ENCODE data around the gene DDX56.

Gene DDX56

GRCh38 chr7:44533301-44534055 lies 40.2 kb downstream of the DDX56 start:
- Histone ChIP-seq H3K36me3 (ENCODE audit: insufficient read depth, low read length) (no peaks in the 10 kb centered on the region), H2AFZ (ENCODE audit: low read depth, low read length) (no peak overlapping the region), H3K9me3 (ENCODE audit: low read length) (no peaks in the 10 kb centered on the region), H3K27me3 (ENCODE audit: insufficient read depth, low read length) (peaks cover 3% of the 10 kb centered on the region), H3K4me1 (ENCODE audit: insufficient read depth, low read length) (no peaks in the 10 kb centered on the region), H3K4me3 (ENCODE audit: low read length) (no peak overlapping the region)

GRCh38 chr7:44531421-44532380 lies 42.0 kb downstream of the DDX56 start:
- Histone ChIP-seq H2AFZ (ENCODE audit: low read depth, low read length) (no peak overlapping the region), H3K4me3 (ENCODE audit: low read length) (no peak overlapping the region), H3K9me3 (ENCODE audit: low read length) (no peaks in the 10 kb centered on the region), H3K27me3 (ENCODE audit: insufficient read depth, low read length) (peaks cover 3% of the 10 kb centered on the region), H3K36me3 (ENCODE audit: insufficient read depth, low read length) (no peaks in the 10 kb centered on the region), H3K4me1 (ENCODE audit: insufficient read depth, low read length) (no peaks in the 10 kb centered on the region)

GRCh38 chr7:44530990-44531389 lies 42.7 kb downstream of the DDX56 start:
- Histone ChIP-seq H3K27me3 (ENCODE audit: insufficient read depth, low read length) (peaks cover 3% of the 10 kb centered on the region), H2AFZ (ENCODE audit: low read depth, low read length) (no peak overlapping the region), H3K4me1 (ENCODE audit: insufficient read depth, low read length) (no peaks in the 10 kb centered on the region), H3K9me3 (ENCODE audit: low read length) (no peaks in the 10 kb centered on the region), H3K36me3 (ENCODE audit: insufficient read depth, low read length) (no peaks in the 10 kb centered on the region), H3K4me3 (ENCODE audit: low read length) (no peak overlapping the region)

GRCh38 chr7:44524811-44525388 lies 48.8 kb downstream of the DDX56 start:
- Histone ChIP-seq H3K4me3 (ENCODE audit: low read length) (no peak overlapping the region), H2AFZ (ENCODE audit: low read depth, low read length) (no peak overlapping the region), H3K9me3 (ENCODE audit: low read length) (no peaks in the 10 kb centered on the region), H3K27me3 (ENCODE audit: insufficient read depth, low read length) (peaks cover 12% of the 10 kb centered on the region), H3K4me1 (ENCODE audit: insufficient read depth, low read length) (no peaks in the 10 kb centered on the region), H3K36me3 (ENCODE audit: insufficient read depth, low read length) (no peaks in the 10 kb centered on the region)

- H2AFZ ChIP-seq (ENCODE audit: low read depth, low read length): no peak overlapping the region
- no peaks in the 10 kb centered on the region for H3K4me1 ChIP-seq (ENCODE audit: insufficient read depth, low read length)
- H3K36me3 ChIP-seq (ENCODE audit: insufficient read depth, low read length): no peaks in the 10 kb centered on the region
- no peaks in the 10 kb centered on the region for H3K9me3 ChIP-seq (ENCODE audit: low read length)
- H3K4me3 ChIP-seq (ENCODE audit: low read length): no peak overlapping the region
- peaks cover 12% of the 10 kb centered on the region for H3K27me3 ChIP-seq (ENCODE audit: insufficient read depth, low read length)
Observed at GRCh38 chr7:44522315-44522714, 51.4 kb downstream of the DDX56 start.

GRCh38 chr7:44521347-44522095 lies 52.2 kb downstream of the DDX56 start:
- Histone ChIP-seq H2AFZ (ENCODE audit: low read depth, low read length) (no peak overlapping the region), H3K9me3 (ENCODE audit: low read length) (no peaks in the 10 kb centered on the region), H3K36me3 (ENCODE audit: insufficient read depth, low read length) (no peaks in the 10 kb centered on the region), H3K4me1 (ENCODE audit: insufficient read depth, low read length) (no peaks in the 10 kb centered on the region), H3K4me3 (ENCODE audit: low read length) (no peak overlapping the region), H3K27me3 (ENCODE audit: insufficient read depth, low read length) (peaks cover 12% of the 10 kb centered on the region)

- no peak overlapping the region for H3K4me3 ChIP-seq (ENCODE audit: low read length)
- H3K36me3 ChIP-seq (ENCODE audit: insufficient read depth, low read length): no peaks in the 10 kb centered on the region
- peaks cover 12% of the 10 kb centered on the region for H3K27me3 ChIP-seq (ENCODE audit: insufficient read depth, low read length)
- no peaks in the 10 kb centered on the region for H3K9me3 ChIP-seq (ENCODE audit: low read length)
- H3K4me1 ChIP-seq (ENCODE audit: insufficient read depth, low read length): no peaks in the 10 kb centered on the region
- H2AFZ ChIP-seq (ENCODE audit: low read depth, low read length): no peak overlapping the region
Observed at GRCh38 chr7:44520574-44520973, 53.1 kb downstream of the DDX56 start.

- no peak overlapping the region for H3K4me3 ChIP-seq (ENCODE audit: low read length)
- peaks cover 12% of the 10 kb centered on the region for H3K27me3 ChIP-seq (ENCODE audit: insufficient read depth, low read length)
- no peak overlapping the region for H2AFZ ChIP-seq (ENCODE audit: low read depth, low read length)
- no peaks in the 10 kb centered on the region for H3K4me1 ChIP-seq (ENCODE audit: insufficient read depth, low read length)
- no peaks in the 10 kb centered on the region for H3K36me3 ChIP-seq (ENCODE audit: insufficient read depth, low read length)
- no peaks in the 10 kb centered on the region for H3K9me3 ChIP-seq (ENCODE audit: low read length)
Observed at GRCh38 chr7:44519546-44519945, 54.2 kb downstream of the DDX56 start.

- Histone ChIP-seq H3K36me3 (ENCODE audit: insufficient read depth, low read length) (no peaks in the 10 kb centered on the region), H3K9me3 (ENCODE audit: low read length) (no peaks in the 10 kb centered on the region), H3K27me3 (ENCODE audit: insufficient read depth, low read length) (peaks cover 12% of the 10 kb centered on the region), H3K4me3 (ENCODE audit: low read length) (no peak overlapping the region), H2AFZ (ENCODE audit: low read depth, low read length) (no peak overlapping the region), H3K4me1 (ENCODE audit: insufficient read depth, low read length) (no peaks in the 10 kb centered on the region)
Observed at GRCh38 chr7:44518761-44519160, 54.9 kb downstream of the DDX56 start.

- Histone ChIP-seq H3K9me3 (ENCODE audit: low read length) (no peaks in the 10 kb centered on the region), H3K36me3 (ENCODE audit: insufficient read depth, low read length) (no peaks in the 10 kb centered on the region), H2AFZ (ENCODE audit: low read depth, low read length) (no peak overlapping the region), H3K4me3 (ENCODE audit: low read length) (no peak overlapping the region), H3K4me1 (ENCODE audit: insufficient read depth, low read length) (no peaks in the 10 kb centered on the region), H3K27me3 (ENCODE audit: insufficient read depth, low read length) (peaks cover 11% of the 10 kb centered on the region)
Observed at GRCh38 chr7:44517175-44517574, 56.5 kb downstream of the DDX56 start.

Data from neuron (in vitro differentiated cells).